Astrocyte of the cerebellum (primary cell): ENCODE results near the gene CFI.

ENCODE experiments used
- DNase-seq: peaks from one replicate; pipeline ENCODE4 v3.0.0-alpha.2; 2011; ENCODE audit warnings: low read depth
- H3K4me3 ChIP-seq: 2 replicates; pipeline ENCODE4 v1.5.1; 2011; ENCODE audit warnings: mild to moderate bottlenecking, low read depth, low read length, moderate library complexity
- in situ Hi-C: cut with HindIII; loops from 2 replicates; pipeline ENCODE4 v1.10.0; 2017; ENCODE audit warnings: low sequenced_read_pairs
- TF ChIP-seq, protein P1 (sequence below): IDR thresholded peaks from 2 replicates; pipeline ENCODE4 v1.5.1; 2012; ENCODE audit warnings: low read length, low read depth, moderate library complexity, mild to moderate bottlenecking; ENCODE audit errors: missing control alignments

Gene CFI

DNA sequence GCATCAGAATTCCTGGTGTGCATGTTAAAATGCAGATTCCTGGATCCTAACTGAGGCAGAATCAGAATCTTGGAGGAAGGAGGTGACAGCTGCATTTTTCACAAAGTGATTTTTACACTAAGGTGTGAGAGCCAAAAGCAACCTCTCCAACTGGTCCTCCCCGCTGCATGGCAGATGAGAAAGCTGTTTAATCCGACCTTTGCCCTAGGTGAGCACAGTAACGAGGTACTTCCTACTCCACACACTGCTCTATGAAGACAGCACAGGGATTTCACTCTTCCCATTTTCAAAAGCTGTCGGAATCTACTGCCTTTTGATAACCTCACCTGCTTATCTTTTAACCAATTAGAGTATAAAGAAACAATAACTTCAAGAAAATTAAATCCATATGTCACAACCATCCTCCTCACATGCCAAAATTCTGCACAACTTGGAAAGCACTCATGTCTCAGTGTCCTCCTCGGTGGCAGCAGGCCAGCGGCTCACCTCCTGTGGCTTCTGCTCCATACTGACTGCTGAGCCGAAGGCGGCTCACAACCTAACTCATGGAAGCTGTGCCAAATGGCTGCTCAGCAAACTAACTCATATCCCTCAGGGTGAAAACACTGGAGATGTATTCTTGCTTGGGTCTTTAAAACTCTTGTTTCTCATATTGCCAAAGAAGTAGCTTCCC, 102.1 kb downstream of the CFI start:
- in situ Hi-C loops = no loop called here
- H3K4me3 ChIP-seq = no peak overlapping the region
- TF ChIP-seq, protein P1, sequence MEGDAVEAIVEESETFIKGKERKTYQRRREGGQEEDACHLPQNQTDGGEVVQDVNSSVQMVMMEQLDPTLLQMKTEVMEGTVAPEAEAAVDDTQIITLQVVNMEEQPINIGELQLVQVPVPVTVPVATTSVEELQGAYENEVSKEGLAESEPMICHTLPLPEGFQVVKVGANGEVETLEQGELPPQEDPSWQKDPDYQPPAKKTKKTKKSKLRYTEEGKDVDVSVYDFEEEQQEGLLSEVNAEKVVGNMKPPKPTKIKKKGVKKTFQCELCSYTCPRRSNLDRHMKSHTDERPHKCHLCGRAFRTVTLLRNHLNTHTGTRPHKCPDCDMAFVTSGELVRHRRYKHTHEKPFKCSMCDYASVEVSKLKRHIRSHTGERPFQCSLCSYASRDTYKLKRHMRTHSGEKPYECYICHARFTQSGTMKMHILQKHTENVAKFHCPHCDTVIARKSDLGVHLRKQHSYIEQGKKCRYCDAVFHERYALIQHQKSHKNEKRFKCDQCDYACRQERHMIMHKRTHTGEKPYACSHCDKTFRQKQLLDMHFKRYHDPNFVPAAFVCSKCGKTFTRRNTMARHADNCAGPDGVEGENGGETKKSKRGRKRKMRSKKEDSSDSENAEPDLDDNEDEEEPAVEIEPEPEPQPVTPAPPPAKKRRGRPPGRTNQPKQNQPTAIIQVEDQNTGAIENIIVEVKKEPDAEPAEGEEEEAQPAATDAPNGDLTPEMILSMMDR = no peak
- DNase-seq = peak; percentile 46

DNA sequence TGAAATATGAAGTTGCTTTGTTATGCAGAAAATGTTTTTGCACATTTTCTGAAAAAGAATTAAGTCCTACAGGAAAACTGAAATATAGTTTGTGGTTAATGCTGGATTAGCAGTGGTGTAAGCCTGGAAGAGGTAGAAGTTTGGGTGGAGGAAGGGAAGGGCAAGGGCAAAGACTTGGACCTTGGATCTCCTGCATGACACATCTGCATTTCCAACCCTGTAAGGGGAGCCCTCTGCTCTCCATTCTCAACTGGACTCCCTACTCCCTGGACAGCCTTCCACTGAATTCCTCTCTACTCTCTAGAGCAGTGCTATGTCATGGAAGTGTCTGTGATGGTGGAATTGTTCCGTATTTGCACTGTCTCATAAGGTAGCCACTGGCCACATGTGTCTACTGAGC, 103.1 kb downstream of the CFI start:
- no peak overlapping the region for H3K4me3 ChIP-seq
- TF ChIP-seq, protein P1 = no peak
- in situ Hi-C loops = no loop called here
- DNase-seq = no peak

- DNase-seq = no peak
- H3K4me3 ChIP-seq = no peak overlapping the region
- in situ Hi-C loops = no loop called here
- TF ChIP-seq, protein P1 = no peak
Observed at GRCh38 chr4:109691411-109691920, 110.3 kb downstream of the CFI start.
